Activated CD4-positive, alpha-beta T cell treated with anti-CD3 and anti-CD28 coated beads for 1 hour (primary cell): ENCODE data around the gene PCDHGC3.

Experiments used
- DNase-seq: peaks from one replicate; pipeline ENCODE4 v3.0.0-alpha.2; 2020

The PCDHGC3 gene

GRCh38 chr5:141508798-141509611 is 33.2 kb downstream of the PCDHGC3 start:
- no peak for DNase-seq

- DNase-seq, result no peak
Observed at GRCh38 chr5:141510160-141510559, 34.4 kb downstream of the PCDHGC3 start.

GRCh38 chr5:141510850-141511601 is 35.3 kb downstream of the PCDHGC3 start:
- DNase-seq, result no peak

GRCh38 chr5:141511771-141512325 is 36.1 kb downstream of the PCDHGC3 start:
- no peak for DNase-seq

GRCh38 chr5:141512390-141512910 is 36.7 kb downstream of the PCDHGC3 start:
- peak; percentile 75 for DNase-seq

GRCh38 chr5:141512911-141513626 is 37.3 kb downstream of the PCDHGC3 start:
- DNase-seq, result peak; percentile 15

GRCh38 chr5:141513627-141514329 is 38.0 kb downstream of the PCDHGC3 start:
- peak; percentile 42 for DNase-seq

- DNase-seq, result no peak
Observed at GRCh38 chr5:141514330-141515133, 38.8 kb downstream of the PCDHGC3 start.

GRCh38 chr5:141515141-141515540 is 39.4 kb downstream of the PCDHGC3 start:
- no peak for DNase-seq

GRCh38 chr5:141515946-141516671 is 40.3 kb downstream of the PCDHGC3 start:
- DNase-seq, result no peak

- DNase-seq, result no peak
Observed at GRCh38 chr5:141516672-141517025, 40.9 kb downstream of the PCDHGC3 start.

GRCh38 chr5:141517312-141517711 is 41.5 kb downstream of the PCDHGC3 start:
- no peak for DNase-seq

- no peak for DNase-seq
Observed at GRCh38 chr5:141517880-141518617, 42.3 kb downstream of the PCDHGC3 start.

GRCh38 chr5:141518618-141519015 is 42.9 kb downstream of the PCDHGC3 start:
- DNase-seq, result no peak

- DNase-seq, result no peak
Observed at GRCh38 chr5:141519605-141520565, 44.1 kb downstream of the PCDHGC3 start.

GRCh38 chr5:141521244-141521781 is 45.5 kb downstream of the PCDHGC3 start:
- no peak for DNase-seq

GRCh38 chr5:141522301-141522700 is 46.5 kb downstream of the PCDHGC3 start:
- no peak for DNase-seq

- DNase-seq, result no peak
Observed at GRCh38 chr5:141523991-141524390, 48.2 kb downstream of the PCDHGC3 start.
